GM12873 (cell line): ENCODE measurements around the gene CAMKK1.

ENCODE experiments used
- CTCF ChIP-seq: IDR thresholded peaks from 2 replicates; pipeline ENCODE4 v1.5.1; 2012; ENCODE audit warnings: low read depth, mild to moderate bottlenecking, moderate library complexity, low read length, control low read depth; ENCODE audit not compliant: insufficient read depth; ENCODE audit errors: missing control alignments

The CAMKK1 gene

GRCh38 chr17:3922765-3923164 lies 29.9 kb upstream of the CAMKK1 start:
- no peak for TF ChIP-seq CTCF

- TF ChIP-seq CTCF, result no peak
These were observed 28.9 kb upstream of the CAMKK1 start for GRCh38 chr17:3921502-3922319.

GRCh38 chr17:3921006-3921405 lies 28.2 kb upstream of the CAMKK1 start:
- TF ChIP-seq CTCF, result no peak

GRCh38 chr17:3919123-3919624 lies 26.3 kb upstream of the CAMKK1 start:
- no peak for TF ChIP-seq CTCF

GRCh38 chr17:3918372-3919122 lies 25.7 kb upstream of the CAMKK1 start:
- TF ChIP-seq CTCF, result no peak

- no peak for TF ChIP-seq CTCF
These were observed 24.6 kb upstream of the CAMKK1 start for GRCh38 chr17:3917391-3917931.

GRCh38 chr17:3916825-3917224 lies 24.0 kb upstream of the CAMKK1 start:
- no peak for TF ChIP-seq CTCF
